HEK293 (cell line): Measurements from ENCODE around the gene RP2.

Experiments
- BCL11A ChIP-seq: fragments of 450-650 bp; formaldehyde crosslinking; IDR thresholded peaks from 2 replicates; pipeline ENCODE4 v1.5.1; 2016; ENCODE audit warnings: low read depth, missing biosample characterization, missing genetic modification characterization
- GLI2 ChIP-seq: fragments of 450-650 bp; formaldehyde crosslinking; IDR thresholded peaks from 2 replicates; pipeline ENCODE4; 2017; ENCODE audit warnings: missing biosample characterization, missing genetic modification characterization, low read depth, borderline replicate concordance
- KLF9 ChIP-seq: fragments of 450-650 bp; formaldehyde crosslinking; IDR thresholded peaks from 2 replicates; pipeline ENCODE4 v1.5.1; 2016; ENCODE audit warnings: missing biosample characterization, missing genetic modification characterization, low read depth
- MZF1 ChIP-seq: fragments of 450-650 bp; formaldehyde crosslinking; IDR thresholded peaks from 2 replicates; pipeline ENCODE4 v1.5.1; 2017; ENCODE audit warnings: missing biosample characterization, missing genetic modification characterization, borderline replicate concordance
- PRDM2 ChIP-seq: fragments of 450-650 bp; formaldehyde crosslinking; IDR thresholded peaks from 2 replicates; pipeline ENCODE4 v1.5.1; 2016; ENCODE audit warnings: missing biosample characterization, missing genetic modification characterization, borderline replicate concordance
- SETDB1 ChIP-seq: IDR thresholded peaks from one replicate; pipeline ENCODE4 v1.6.1; 2017; ENCODE audit warnings: mild to moderate bottlenecking, low read length, moderate library complexity, mixed read lengths; ENCODE audit not compliant: insufficient read length
- ZBTB20 ChIP-seq: fragments of 450-650 bp; formaldehyde crosslinking; IDR thresholded peaks from 2 replicates; pipeline ENCODE4 v1.5.1; 2016; ENCODE audit warnings: missing biosample characterization, missing genetic modification characterization
- ZNF202 ChIP-seq: fragments of 450-650 bp; formaldehyde crosslinking; IDR thresholded peaks from 2 replicates; pipeline ENCODE4 v1.5.1; 2016; ENCODE audit warnings: missing biosample characterization, missing genetic modification characterization, borderline replicate concordance
- ZNF211 ChIP-seq: fragments of 450-650 bp; formaldehyde crosslinking; IDR thresholded peaks from 2 replicates; pipeline ENCODE4 v1.5.1; 2016; ENCODE audit warnings: low read depth, missing biosample characterization, missing genetic modification characterization
- ZNF335 ChIP-seq: fragments of 450-650 bp; formaldehyde crosslinking; conservative IDR thresholded peaks from 2 replicates; pipeline ENCODE4 v1.5.1; 2016; ENCODE audit warnings: missing biosample characterization, missing genetic modification characterization
- ZNF350 ChIP-seq: fragments of 450-650 bp; formaldehyde crosslinking; IDR thresholded peaks from 2 replicates; pipeline ENCODE4 v1.5.0; 2017; ENCODE audit warnings: missing biosample characterization, mild to moderate bottlenecking, missing genetic modification characterization
- ZNF518A ChIP-seq: fragments of 450-650 bp; formaldehyde crosslinking; conservative IDR thresholded peaks from 2 replicates; pipeline ENCODE4 v1.5.1; 2016; ENCODE audit warnings: low read depth, missing biosample characterization, missing genetic modification characterization
- ZNF571 ChIP-seq: fragments of 450-650 bp; formaldehyde crosslinking; IDR thresholded peaks from 2 replicates; pipeline ENCODE4 v1.5.0; 2017; ENCODE audit warnings: missing biosample characterization, missing genetic modification characterization
- ZNF596 ChIP-seq: fragments of 450-650 bp; IDR thresholded peaks from 2 replicates; pipeline ENCODE4 v1.5.0; 2018; ENCODE audit warnings: missing biosample characterization, mild to moderate bottlenecking, missing genetic modification characterization, moderate library complexity
- ZNF600 ChIP-seq: fragments of 450-650 bp; formaldehyde crosslinking; IDR thresholded peaks from 2 replicates; pipeline ENCODE4 v1.5.1; 2016; ENCODE audit warnings: missing biosample characterization, missing genetic modification characterization
- ZNF658 ChIP-seq: fragments of 450-650 bp; formaldehyde crosslinking; IDR thresholded peaks from 2 replicates; pipeline ENCODE4; 2016; ENCODE audit warnings: missing biosample characterization, missing genetic modification characterization
- ZNF701 ChIP-seq: fragments of 450-650 bp; formaldehyde crosslinking; IDR thresholded peaks from 2 replicates; pipeline ENCODE4 v1.5.1; 2016; ENCODE audit warnings: missing biosample characterization, missing genetic modification characterization
- ZNF776 ChIP-seq: fragments of 450-650 bp; formaldehyde crosslinking; IDR thresholded peaks from 2 replicates; pipeline ENCODE4 v1.5.0; 2017; ENCODE audit warnings: missing biosample characterization, missing genetic modification characterization, borderline replicate concordance
- ZSCAN23 ChIP-seq: fragments of 450-650 bp; formaldehyde crosslinking; IDR thresholded peaks from 2 replicates; pipeline ENCODE4 v1.5.1; 2016; ENCODE audit warnings: missing biosample characterization, missing genetic modification characterization
- TF ChIP-seq, protein P1 (sequence below): fragments of 450-650 bp; formaldehyde crosslinking; IDR thresholded peaks from 2 replicates; pipeline ENCODE4 v1.5.1; 2016; ENCODE audit warnings: missing biosample characterization, missing genetic modification characterization, borderline replicate concordance
- TF ChIP-seq, protein P2 (sequence below): fragments of 450-650 bp; formaldehyde crosslinking; optimal IDR thresholded peaks from 2 replicates; pipeline ENCODE3; 2016; ENCODE audit warnings: missing biosample characterization, mild to moderate bottlenecking, missing genetic modification characterization
- TF ChIP-seq, protein P3 (sequence below): fragments of 450-650 bp; formaldehyde crosslinking; IDR thresholded peaks from 2 replicates; pipeline ENCODE4 v1.5.1; 2017; ENCODE audit warnings: missing biosample characterization, missing genetic modification characterization

Gene RP2

DNA sequence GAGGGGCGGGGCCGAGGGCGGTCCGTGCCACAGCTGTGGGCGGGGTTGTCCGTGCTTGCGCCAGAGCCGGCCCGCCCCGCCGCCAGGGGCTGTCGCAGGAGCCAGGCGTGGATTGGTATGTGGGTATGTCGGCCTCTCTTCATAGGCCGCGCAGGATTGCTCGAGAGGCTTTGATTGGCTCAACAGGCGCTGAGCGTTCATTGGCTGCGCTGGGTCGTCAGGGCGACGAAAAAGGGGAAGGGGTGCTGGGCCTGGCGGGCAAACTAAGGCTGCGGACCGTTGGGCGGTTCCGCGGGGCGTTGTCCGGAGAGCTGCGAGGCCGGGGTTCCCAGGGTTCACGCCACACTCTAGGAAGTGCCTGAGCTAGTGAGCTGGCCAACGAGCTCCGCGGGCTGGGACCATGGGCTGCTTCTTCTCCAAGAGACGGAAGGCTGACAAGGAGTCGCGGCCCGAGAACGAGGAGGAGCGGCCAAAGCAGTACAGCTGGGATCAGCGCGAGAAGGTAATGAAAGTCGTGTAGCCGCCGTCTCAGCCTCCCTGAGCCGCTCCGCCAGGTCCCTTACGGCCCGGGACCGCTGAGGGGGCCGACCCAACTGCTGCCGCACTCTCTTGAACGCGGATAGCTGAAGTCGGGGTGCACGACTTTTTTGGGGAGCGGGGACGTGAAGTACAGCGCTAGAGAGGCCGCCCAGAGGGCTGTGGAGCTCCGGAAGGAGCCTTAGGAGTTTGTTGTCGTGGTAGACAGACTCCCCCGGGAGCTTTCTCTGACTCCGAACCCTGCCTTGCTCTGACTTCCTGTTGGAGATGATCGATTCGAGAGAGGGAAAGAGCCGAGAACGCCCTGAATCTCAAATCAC lies at the start of gene RP2 (continued):
- TF ChIP-seq PRDM2 (tag by site-specific recombination) (no peak), ZBTB20 (tag by site-specific recombination) (peak; percentile 95), ZNF202 (tag by site-specific recombination) (no peak), ZSCAN23 (tag by site-specific recombination) (no peak), ZNF596 (tag by site-specific recombination) (no peak), ZNF658 (no peak), ZNF776 (tag by site-specific recombination) (no peak), ZNF600 (tag by site-specific recombination) (peak; percentile 81; the same call in 1 of the 2 replicates), SETDB1 (no peak), BCL11A (0 out of 2 replicates have a peak, but pooled peaks have one; percentile 40), ZNF350 (tag by site-specific recombination) (no peak), KLF9 (tag by site-specific recombination) (peak; percentile 58), GLI2 (tag by site-specific recombination) (no peak), ZNF211 (tag by site-specific recombination) (no peak), ZNF518A (tag by site-specific recombination) (no peak), ZNF701 (tag by site-specific recombination) (no peak), ZNF571 (tag by site-specific recombination) (no peak), ZNF335 (tag by site-specific recombination) (peak; percentile 80), MZF1 (tag by site-specific recombination) (no peak)
- TF ChIP-seq, protein P1, sequence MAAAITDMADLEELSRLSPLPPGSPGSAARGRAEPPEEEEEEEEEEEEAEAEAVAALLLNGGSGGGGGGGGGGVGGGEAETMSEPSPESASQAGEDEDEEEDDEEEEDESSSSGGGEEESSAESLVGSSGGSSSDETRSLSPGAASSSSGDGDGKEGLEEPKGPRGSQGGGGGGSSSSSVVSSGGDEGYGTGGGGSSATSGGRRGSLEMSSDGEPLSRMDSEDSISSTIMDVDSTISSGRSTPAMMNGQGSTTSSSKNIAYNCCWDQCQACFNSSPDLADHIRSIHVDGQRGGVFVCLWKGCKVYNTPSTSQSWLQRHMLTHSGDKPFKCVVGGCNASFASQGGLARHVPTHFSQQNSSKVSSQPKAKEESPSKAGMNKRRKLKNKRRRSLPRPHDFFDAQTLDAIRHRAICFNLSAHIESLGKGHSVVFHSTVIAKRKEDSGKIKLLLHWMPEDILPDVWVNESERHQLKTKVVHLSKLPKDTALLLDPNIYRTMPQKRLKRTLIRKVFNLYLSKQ (tag by site-specific recombination): no peak
- TF ChIP-seq, protein P2, sequence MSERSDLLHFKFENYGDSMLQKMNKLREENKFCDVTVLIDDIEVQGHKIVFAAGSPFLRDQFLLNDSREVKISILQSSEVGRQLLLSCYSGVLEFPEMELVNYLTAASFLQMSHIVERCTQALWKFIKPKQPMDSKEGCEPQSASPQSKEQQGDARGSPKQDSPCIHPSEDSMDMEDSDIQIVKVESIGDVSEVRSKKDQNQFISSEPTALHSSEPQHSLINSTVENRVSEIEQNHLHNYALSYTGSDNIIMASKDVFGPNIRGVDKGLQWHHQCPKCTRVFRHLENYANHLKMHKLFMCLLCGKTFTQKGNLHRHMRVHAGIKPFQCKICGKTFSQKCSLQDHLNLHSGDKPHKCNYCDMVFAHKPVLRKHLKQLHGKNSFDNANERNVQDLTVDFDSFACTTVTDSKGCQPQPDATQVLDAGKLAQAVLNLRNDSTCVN (tag by site-specific recombination): peak; percentile 60
- TF ChIP-seq, protein P3, sequence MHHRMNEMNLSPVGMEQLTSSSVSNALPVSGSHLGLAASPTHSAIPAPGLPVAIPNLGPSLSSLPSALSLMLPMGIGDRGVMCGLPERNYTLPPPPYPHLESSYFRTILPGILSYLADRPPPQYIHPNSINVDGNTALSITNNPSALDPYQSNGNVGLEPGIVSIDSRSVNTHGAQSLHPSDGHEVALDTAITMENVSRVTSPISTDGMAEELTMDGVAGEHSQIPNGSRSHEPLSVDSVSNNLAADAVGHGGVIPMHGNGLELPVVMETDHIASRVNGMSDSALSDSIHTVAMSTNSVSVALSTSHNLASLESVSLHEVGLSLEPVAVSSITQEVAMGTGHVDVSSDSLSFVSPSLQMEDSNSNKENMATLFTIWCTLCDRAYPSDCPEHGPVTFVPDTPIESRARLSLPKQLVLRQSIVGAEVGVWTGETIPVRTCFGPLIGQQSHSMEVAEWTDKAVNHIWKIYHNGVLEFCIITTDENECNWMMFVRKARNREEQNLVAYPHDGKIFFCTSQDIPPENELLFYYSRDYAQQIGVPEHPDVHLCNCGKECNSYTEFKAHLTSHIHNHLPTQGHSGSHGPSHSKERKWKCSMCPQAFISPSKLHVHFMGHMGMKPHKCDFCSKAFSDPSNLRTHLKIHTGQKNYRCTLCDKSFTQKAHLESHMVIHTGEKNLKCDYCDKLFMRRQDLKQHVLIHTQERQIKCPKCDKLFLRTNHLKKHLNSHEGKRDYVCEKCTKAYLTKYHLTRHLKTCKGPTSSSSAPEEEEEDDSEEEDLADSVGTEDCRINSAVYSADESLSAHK (tag by site-specific recombination): no peak
